BJ (cell line): ENCODE results near the gene IVNS1ABP. TPM values are rescaled to one million over a fixed set of nuclear protein-coding genes. Genes with fewer than 3 reads are reported as not detected.

Experiments
- CTCF ChIA-PET: fragments of 350-600 bp; formaldehyde crosslinking; extraction: SDS; loops from one replicate; lab custom pipeline; 2021; ENCODE audit warnings: antibody characterized with exemption, inconsistent platforms; lab: Yijun Ruan, JAX
- POLR2A ChIA-PET: fragments of 300-600 bp; sonication (Branson Sonifier 250); formaldehyde crosslinking; extraction: SDS; loops from one replicate; lab custom pipeline; 2021; ENCODE audit warnings: antibody characterized with exemption; lab: Charles Lee
- DNase-seq: peaks from one replicate; pipeline ENCODE4 v3.0.0-alpha.2; 2011; ENCODE audit warnings: low read depth
- H3K27me3 ChIP-seq: 2 replicates; pipeline ENCODE4 v1.6.0; 2011; ENCODE audit warnings: low read length; ENCODE audit not compliant: control insufficient read depth, insufficient read depth
- H3K36me3 ChIP-seq: 2 replicates; pipeline ENCODE4 v1.5.1; 2011; ENCODE audit warnings: low read length; ENCODE audit not compliant: control insufficient read depth, insufficient read depth
- H3K4me3 ChIP-seq: 2 replicates; pipeline ENCODE4 v1.5.1; 2011; ENCODE audit warnings: low read depth, mild to moderate bottlenecking, control low read depth, low read length
- polyA plus RNA-seq: library from polyadenylated mRNA; depleted of rRNA; stranded (reverse); fragments of >200 nt; gene quantifications from 2 replicates; pipeline ENCODE4 v1.2.3, GENCODE V29; 2011
- TF ChIP-seq, protein P1 (sequence below): IDR thresholded peaks from 2 replicates; pipeline ENCODE4 v1.5.1; 2011; ENCODE audit warnings: low read depth, mild to moderate bottlenecking, control low read depth, inconsistent platforms, low read length, moderate library complexity; ENCODE audit not compliant: insufficient read depth

Gene IVNS1ABP
- polyA plus RNA-seq, 1 experiment = 48.1 TPM

- TF ChIP-seq, protein P1, sequence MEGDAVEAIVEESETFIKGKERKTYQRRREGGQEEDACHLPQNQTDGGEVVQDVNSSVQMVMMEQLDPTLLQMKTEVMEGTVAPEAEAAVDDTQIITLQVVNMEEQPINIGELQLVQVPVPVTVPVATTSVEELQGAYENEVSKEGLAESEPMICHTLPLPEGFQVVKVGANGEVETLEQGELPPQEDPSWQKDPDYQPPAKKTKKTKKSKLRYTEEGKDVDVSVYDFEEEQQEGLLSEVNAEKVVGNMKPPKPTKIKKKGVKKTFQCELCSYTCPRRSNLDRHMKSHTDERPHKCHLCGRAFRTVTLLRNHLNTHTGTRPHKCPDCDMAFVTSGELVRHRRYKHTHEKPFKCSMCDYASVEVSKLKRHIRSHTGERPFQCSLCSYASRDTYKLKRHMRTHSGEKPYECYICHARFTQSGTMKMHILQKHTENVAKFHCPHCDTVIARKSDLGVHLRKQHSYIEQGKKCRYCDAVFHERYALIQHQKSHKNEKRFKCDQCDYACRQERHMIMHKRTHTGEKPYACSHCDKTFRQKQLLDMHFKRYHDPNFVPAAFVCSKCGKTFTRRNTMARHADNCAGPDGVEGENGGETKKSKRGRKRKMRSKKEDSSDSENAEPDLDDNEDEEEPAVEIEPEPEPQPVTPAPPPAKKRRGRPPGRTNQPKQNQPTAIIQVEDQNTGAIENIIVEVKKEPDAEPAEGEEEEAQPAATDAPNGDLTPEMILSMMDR = no peak
- POLR2A ChIA-PET = no interaction called here
- Histone ChIP-seq H3K36me3 (no peaks in the 10 kb centered on the region), H3K4me3 (no peak overlapping the region), H3K27me3 (no peaks in the 10 kb centered on the region)
- no peak for DNase-seq
- CTCF ChIA-PET = interaction anchor here (0.9 to 1.1 kb wide), 2 partner anchors 9 to 51 kb away, joined by 3 to 4 read pairs; no protein-coding TSS in a partner anchor
Observed at GRCh38 chr1:185267701-185268100, 49.3 kb downstream of the IVNS1ABP start.

- TF ChIP-seq, protein P1 = no peak
- POLR2A ChIA-PET = no interaction called here
- no peak for DNase-seq
- CTCF ChIA-PET = interaction anchor here (0.9 kb wide), 1 partner anchor 51 kb away, joined by 4 read pairs; no protein-coding TSS in a partner anchor
- H3K27me3 ChIP-seq = no peaks in the 10 kb centered on the region
- no peaks in the 10 kb centered on the region for H3K36me3 ChIP-seq
- no peak overlapping the region for H3K4me3 ChIP-seq
Observed at GRCh38 chr1:185267301-185267700, 49.7 kb downstream of the IVNS1ABP start.

DNA sequence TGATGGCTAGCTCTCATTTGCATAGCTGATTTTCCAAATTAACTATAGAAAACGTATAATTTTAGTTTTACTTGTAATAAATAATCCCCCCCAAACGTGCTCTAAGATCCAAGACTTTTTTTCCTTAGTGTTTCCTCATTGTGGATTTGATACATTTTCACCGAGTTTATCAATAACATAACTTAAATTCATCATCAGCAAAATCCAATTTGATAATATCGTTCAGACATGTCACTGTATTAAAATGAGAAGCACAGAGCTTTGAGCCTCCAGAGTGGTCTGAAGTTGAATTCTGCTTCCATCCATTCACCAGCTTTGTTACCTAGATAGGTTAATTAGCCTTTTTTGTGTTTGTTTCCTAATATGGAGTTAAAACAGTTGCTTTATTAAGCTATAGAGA lies 51.7 kb downstream of the IVNS1ABP start:
- ChIA-PET CTCF (no interaction called here), POLR2A (no interaction called here)
- H3K27me3 ChIP-seq = no peaks in the 10 kb centered on the region
- TF ChIP-seq, protein P1 = no peak
- no peak for DNase-seq
- H3K36me3 ChIP-seq = no peaks in the 10 kb centered on the region
- no peak overlapping the region for H3K4me3 ChIP-seq

GRCh38 chr1:185263780-185264179 lies 53.3 kb downstream of the IVNS1ABP start:
- TF ChIP-seq, protein P1 = no peak
- POLR2A ChIA-PET = no interaction called here

DNA sequence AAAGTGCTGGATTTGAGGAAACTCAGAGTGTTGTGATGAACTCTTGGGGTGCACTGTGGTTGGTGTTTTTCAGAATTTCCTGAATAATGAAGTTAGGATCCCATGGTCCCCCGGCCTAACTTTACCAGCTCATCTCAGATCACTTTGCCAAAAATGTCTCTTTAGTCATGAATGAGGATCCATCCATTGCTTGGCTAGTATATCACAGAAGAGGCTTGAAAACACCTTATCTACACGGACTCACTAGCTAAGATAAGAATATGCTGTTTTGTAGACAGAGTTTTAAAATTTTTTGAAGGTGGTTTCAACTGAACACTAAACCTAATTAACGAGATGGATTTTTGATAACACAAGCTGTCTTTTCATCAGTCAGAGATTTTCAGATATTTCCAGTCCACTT lies 53.8 kb downstream of the IVNS1ABP start:
- CTCF ChIA-PET = interaction anchor here (0.7 kb wide), 2 partner anchors 74 to 1428 kb away, joined by 3 to 5 read pairs; no protein-coding TSS in a partner anchor
- no peak for DNase-seq
- TF ChIP-seq, protein P1 = no peak

More at GRCh38 chr1:185263780-185264179, 53.3 kb downstream of the IVNS1ABP start:
- Histone ChIP-seq H3K4me3 (no peak overlapping the region), H3K27me3 (no peaks in the 10 kb centered on the region), H3K36me3 (no peaks in the 10 kb centered on the region)
- DNase-seq = no peak
- CTCF ChIA-PET = interaction anchor here (0.7 kb wide), 2 partner anchors 74 to 1428 kb away, joined by 3 to 5 read pairs; no protein-coding TSS in a partner anchor

More for the DNA sequence above, 53.8 kb downstream of the IVNS1ABP start:
- Histone ChIP-seq H3K36me3 (no peaks in the 10 kb centered on the region), H3K4me3 (no peak overlapping the region), H3K27me3 (no peaks in the 10 kb centered on the region)
- POLR2A ChIA-PET = no interaction called here
